ENCODE data around the gene STK35.

The STK35 gene

DNA sequence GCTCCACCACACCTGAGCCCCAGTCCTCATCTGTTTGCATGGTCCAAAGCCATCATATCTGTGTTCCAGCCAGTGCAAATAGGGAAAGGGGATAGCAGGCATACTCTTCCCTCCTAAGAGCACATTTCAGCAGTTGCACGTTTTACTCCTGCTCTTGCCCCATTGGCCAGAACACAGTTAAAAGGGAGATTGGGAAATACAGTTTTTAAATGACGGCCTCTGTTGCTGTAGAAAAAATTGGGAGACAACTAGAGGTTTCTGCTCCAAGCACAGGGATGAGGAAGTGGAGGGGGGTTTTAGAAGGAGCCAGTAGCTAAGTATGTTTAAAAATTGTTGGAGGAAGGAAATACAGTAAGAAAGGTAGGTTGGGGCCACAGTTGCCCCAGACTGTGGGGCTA, 14.6 kb upstream of the STK35 start:
- Histone ChIP-seq H3K36me3 (no peaks in the 10 kb centered on the region), H3K27me3 (0 out of 2 replicates have a peak, but pooled peaks cover 2% of the 10 kb centered on the region), H3K4me1 (no peaks in the 10 kb centered on the region), H3K9me3 (no peaks in the 10 kb centered on the region), H3K4me3 (ENCODE audit: low read depth, low read length) (no peak overlapping the region)
- no peak for DNase-seq
- TF ChIP-seq, protein P1, sequence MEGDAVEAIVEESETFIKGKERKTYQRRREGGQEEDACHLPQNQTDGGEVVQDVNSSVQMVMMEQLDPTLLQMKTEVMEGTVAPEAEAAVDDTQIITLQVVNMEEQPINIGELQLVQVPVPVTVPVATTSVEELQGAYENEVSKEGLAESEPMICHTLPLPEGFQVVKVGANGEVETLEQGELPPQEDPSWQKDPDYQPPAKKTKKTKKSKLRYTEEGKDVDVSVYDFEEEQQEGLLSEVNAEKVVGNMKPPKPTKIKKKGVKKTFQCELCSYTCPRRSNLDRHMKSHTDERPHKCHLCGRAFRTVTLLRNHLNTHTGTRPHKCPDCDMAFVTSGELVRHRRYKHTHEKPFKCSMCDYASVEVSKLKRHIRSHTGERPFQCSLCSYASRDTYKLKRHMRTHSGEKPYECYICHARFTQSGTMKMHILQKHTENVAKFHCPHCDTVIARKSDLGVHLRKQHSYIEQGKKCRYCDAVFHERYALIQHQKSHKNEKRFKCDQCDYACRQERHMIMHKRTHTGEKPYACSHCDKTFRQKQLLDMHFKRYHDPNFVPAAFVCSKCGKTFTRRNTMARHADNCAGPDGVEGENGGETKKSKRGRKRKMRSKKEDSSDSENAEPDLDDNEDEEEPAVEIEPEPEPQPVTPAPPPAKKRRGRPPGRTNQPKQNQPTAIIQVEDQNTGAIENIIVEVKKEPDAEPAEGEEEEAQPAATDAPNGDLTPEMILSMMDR (IDR thresholded peaks at IDR 0.05; ENCODE audit: low read depth, low read length), result no peak

DNA sequence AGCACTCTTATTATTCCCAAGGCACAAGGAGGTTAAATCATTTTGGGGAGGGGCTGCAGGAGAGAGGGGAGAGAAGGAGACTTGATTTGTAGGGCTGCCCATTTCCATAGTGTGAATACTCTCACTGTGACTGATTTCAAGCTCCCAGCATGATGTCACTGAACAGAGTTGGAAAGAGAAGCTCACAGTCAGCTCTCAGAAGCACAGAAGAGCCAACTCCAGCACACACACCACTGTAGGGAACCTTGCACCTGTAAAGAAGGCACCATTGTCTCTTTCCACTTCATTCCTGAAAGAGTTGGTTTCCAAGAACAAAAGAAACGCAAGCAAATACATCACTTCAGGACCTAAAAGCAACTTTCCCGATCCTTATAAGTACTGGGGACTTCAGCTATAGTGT, 12.7 kb upstream of the STK35 start:
- no peak for DNase-seq
- Histone ChIP-seq H3K27me3 (0 out of 2 replicates have a peak, but pooled peaks cover 2% of the 10 kb centered on the region), H3K36me3 (no peaks in the 10 kb centered on the region), H3K9me3 (no peaks in the 10 kb centered on the region), H3K4me1 (no peaks in the 10 kb centered on the region), H3K4me3 (ENCODE audit: low read depth, low read length) (no peak overlapping the region)
- TF ChIP-seq, protein P1 (IDR thresholded peaks at IDR 0.05; ENCODE audit: low read depth, low read length), result no peak

DNA sequence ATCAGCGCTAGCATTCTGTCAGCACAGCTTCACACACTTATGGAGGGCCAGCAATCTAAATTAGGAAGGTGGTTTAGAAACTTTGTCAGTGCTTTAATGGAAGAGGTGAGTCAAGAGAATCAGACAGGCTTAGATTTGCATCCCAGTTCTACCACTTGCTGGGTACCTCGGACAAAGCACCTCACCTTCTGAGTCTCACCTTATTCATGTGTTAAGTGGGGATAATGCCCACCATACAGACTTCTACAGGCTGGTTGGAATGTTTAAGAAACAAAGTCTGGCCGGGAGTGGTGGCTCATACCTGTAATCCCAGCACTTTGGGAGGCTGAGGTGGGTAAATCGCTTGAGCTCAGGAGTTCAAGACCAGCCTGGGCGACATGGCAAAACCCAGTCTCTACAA, 12.2 kb upstream of the STK35 start:
- Histone ChIP-seq H3K27me3 (no peaks in the 10 kb centered on the region), H3K9me3 (no peaks in the 10 kb centered on the region), H3K4me3 (ENCODE audit: low read depth, low read length) (no peak overlapping the region), H3K36me3 (no peaks in the 10 kb centered on the region), H3K4me1 (no peaks in the 10 kb centered on the region)
- no peak for DNase-seq
- TF ChIP-seq, protein P1 (IDR thresholded peaks at IDR 0.05; ENCODE audit: low read depth, low read length), result no peak

DNA sequence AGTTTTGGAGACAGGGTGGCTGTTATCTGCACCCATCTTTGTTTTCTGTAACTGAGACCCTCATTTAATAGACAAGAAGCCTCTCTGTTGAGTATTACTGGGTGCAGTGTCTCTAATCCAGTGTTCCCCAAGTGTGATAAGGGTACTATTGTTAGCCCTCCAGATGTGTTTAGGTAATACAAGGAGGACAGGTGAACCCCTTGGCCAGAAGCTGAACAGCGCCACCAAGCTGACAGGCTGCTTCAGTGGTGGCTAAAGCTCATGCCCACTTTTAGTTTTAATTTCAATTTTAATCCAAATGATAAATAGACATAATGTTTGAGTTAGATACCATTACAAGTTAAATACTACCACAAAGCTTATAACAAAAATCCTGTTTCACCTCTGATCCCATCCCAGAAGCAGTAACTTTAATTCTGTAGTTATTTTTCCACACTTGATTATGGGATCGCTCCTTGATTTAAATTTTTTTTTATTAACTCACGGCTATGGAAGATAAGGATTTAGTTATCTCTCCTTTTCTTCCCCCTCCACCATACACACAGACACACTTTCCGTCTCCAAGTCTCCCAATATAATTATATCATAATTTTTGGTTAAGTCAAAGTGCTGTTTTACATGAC, 8.4 kb upstream of the STK35 start:
- Histone ChIP-seq H3K4me3 (ENCODE audit: low read depth, low read length) (no peak overlapping the region), H3K4me1 (no peaks in the 10 kb centered on the region), H3K36me3 (no peaks in the 10 kb centered on the region), H3K9me3 (no peaks in the 10 kb centered on the region), H3K27me3 (no peaks in the 10 kb centered on the region)
- TF ChIP-seq, protein P1 (IDR thresholded peaks at IDR 0.05; ENCODE audit: low read depth, low read length), result peak; percentile 62
- DNase-seq, result peak; percentile 20

DNA sequence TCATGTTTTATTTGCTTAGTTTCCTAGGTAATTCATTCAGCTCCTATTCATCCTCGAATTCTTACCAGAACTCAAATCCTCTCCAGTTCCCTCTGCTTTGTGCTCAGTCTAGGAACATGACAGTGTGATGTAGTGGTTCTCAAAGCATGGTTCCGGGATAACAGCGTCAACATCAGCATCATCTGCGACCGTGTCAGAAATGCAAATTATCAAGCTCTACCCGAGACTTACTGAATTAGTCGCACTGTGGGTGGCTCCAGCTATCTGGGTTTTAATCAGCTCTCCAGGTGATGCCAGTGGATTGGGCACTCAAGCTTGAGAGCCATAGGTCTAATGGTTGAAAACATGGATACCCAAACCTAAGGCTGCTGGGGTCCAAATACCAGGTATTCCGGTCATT, 7.7 kb upstream of the STK35 start:
- no peak overlapping the region for H3K4me3 ChIP-seq (ENCODE audit: low read depth, low read length)
- H3K36me3 ChIP-seq, result no peaks in the 10 kb centered on the region
- DNase-seq, result no peak
- H3K4me1 ChIP-seq, result no peaks in the 10 kb centered on the region
- TF ChIP-seq, protein P1 (IDR thresholded peaks at IDR 0.05; ENCODE audit: low read depth, low read length), result no peak
- H3K27me3 ChIP-seq, result no peaks in the 10 kb centered on the region
- H3K9me3 ChIP-seq, result no peaks in the 10 kb centered on the region

DNA sequence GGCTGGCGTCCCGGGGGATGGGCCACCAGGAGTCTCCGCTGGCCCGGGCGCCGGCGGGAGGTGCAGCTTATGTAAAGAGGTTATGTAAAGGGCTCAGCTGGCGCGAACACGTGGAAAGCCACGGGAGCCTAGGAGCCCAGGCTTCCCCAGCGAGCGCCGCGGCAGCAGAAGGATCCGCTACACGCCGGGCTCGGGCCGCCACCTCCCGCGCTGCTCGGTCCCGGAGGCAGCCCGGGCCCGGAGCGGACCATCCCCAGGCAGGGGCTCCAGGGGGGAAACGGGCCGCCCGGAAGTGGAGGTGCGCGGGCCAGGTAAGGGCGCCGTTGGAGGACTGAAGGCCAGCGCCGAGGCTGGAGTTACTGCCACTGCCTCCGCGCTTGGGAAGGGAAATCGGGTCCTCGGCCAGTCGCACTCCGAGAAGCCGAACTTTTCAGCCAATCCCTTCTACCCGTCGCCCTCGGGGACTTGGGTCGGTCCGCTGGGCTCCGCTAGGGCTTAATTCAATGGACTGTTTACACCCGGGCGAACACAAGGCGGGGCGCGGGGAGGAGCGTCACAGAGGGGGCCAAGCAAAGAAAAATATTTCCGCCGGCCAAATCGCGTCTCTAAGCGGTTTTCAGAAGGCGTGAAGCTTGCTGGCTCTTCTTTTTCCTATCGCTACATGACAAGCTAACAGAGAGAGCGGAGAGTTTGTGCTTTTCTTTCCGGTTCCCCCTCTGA, 398 bp downstream of the STK35 start:
- no peaks in the 10 kb centered on the region for H3K36me3 ChIP-seq
- H3K27me3 ChIP-seq, result no peaks in the 10 kb centered on the region
- H3K4me3 ChIP-seq (ENCODE audit: low read depth, low read length), result peak overlapping the region; percentile 80
- DNase-seq, result peak; percentile 86
- no peaks in the 10 kb centered on the region for H3K9me3 ChIP-seq
- H3K4me1 ChIP-seq, result no peaks in the 10 kb centered on the region
- TF ChIP-seq, protein P1 (IDR thresholded peaks at IDR 0.05; ENCODE audit: low read depth, low read length), result no peak
